Smooth muscle cell (in vitro differentiated cells): ENCODE results near the gene GRIN2C. TPM values are rescaled to one million over a fixed set of nuclear protein-coding genes. Genes with fewer than 3 reads are reported as not detected.

ENCODE experiments used
- DNase-seq: peaks from one replicate; lab custom pipeline; 2025; ENCODE audit not compliant: unreplicated experiment; lab: John Stamatoyannopoulos, UW
- H2AFZ ChIP-seq: fragments of 200-600 bp; sonication (generic); 2 replicates; pipeline ENCODE4 v1.6.0; 2016; ENCODE audit warnings: antibody characterized with exemption, low read depth, mild to moderate bottlenecking
- H3F3A ChIP-seq: fragments of 200-600 bp; sonication (generic); 2 replicates; pipeline ENCODE4 v1.6.0; 2017; ENCODE audit warnings: antibody characterized with exemption, low read depth
- H3K27ac ChIP-seq: fragments of 200-600 bp; sonication (generic); 2 replicates; pipeline ENCODE4 v1.5.1; 2016; ENCODE audit warnings: low read depth, mild to moderate bottlenecking
- H3K27me3 ChIP-seq: fragments of 200-600 bp; sonication (generic); 2 replicates; pipeline ENCODE4 v1.6.1; 2016; ENCODE audit warnings: low read depth, mild to moderate bottlenecking
- H3K36me3 ChIP-seq: fragments of 200-600 bp; sonication (generic); 2 replicates; pipeline ENCODE4 v1.5.1; 2016; ENCODE audit warnings: low read depth
- H3K4me1 ChIP-seq: fragments of 200-600 bp; sonication (generic); 2 replicates; pipeline ENCODE4 v1.5.1; 2016; ENCODE audit warnings: low read depth
- H3K4me2 ChIP-seq: fragments of 200-600 bp; sonication (generic); 2 replicates; pipeline ENCODE4 v1.6.0; 2016; ENCODE audit warnings: mild to moderate bottlenecking
- H3K4me3 ChIP-seq: fragments of 200-600 bp; sonication (generic); 2 replicates; pipeline ENCODE4 v1.5.1; 2016; ENCODE audit warnings: mild to moderate bottlenecking
- H3K79me2 ChIP-seq: fragments of 200-600 bp; sonication (generic); 2 replicates; pipeline ENCODE4 v1.6.0; 2016; ENCODE audit warnings: low read depth, mild to moderate bottlenecking
- H3K9ac ChIP-seq: fragments of 200-600 bp; sonication (generic); 2 replicates; pipeline ENCODE4 v1.6.0; 2016; ENCODE audit warnings: low read depth
- H3K9me3 ChIP-seq: fragments of 200-600 bp; sonication (generic); replicated peaks from 2 replicates; pipeline ENCODE4 v1.5.1; 2016; ENCODE audit warnings: low read depth
- H4K20me1 ChIP-seq: fragments of 200-600 bp; sonication (generic); 2 replicates; pipeline ENCODE4 v1.6.0; 2016; ENCODE audit warnings: low read depth
- WGBS: methylation state at CpG from one replicate; pipeline ENCODE4 v1.1.7; 2016; ENCODE audit warnings: low lambda C conversion rate; 5-methylcytosine and 5-hydroxymethylcytosine counted together
- polyA plus RNA-seq: library from polyadenylated mRNA; unstranded; fragments of >200 nt; fragmentation: Nextera tagmentation; extraction: Ambion mirVana; gene quantifications from 2 replicates; pipeline ENCODE4 v1.2.1, GENCODE V29; 2016
- total RNA-seq: library from RNA; depleted of rRNA; stranded (reverse); fragments of >200 nt; gene quantifications from 2 replicates; pipeline ENCODE4 v1.2.3, GENCODE V29; 2014
- TF ChIP-seq, protein P1 (sequence below): fragments of 200-600 bp; sonication (generic); IDR thresholded peaks from 2 replicates; pipeline ENCODE4 v1.5.1; 2017; ENCODE audit warnings: borderline replicate concordance, mild to moderate bottlenecking, antibody characterized with exemption; ENCODE audit not compliant: insufficient read depth, poor library complexity, severe bottlenecking

GRIN2C gene
- total and polyA plus RNA-seq, 2 experiments from 2014 or later = 0.13 to 0.32 TPM

DNA sequence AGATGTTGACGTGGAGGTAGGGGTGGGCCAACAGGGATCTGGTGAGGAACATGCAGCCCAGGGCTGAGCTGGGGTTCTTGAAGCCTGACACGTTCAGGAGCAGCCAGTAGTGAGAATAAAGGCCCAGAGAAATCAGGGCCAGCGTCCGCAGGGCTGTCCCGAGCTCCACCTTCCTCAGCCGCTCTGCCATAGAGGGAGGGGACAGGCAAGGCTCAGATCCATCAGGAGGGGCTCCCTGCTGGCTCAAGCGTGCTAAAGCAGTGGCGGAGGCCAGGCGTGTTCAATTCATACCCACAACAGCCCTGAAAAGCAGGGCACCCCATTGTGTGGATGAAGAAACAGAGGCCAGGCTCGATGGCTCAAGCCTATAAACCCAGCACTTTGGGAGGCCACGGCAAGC, 21.4 kb upstream of the GRIN2C start:
- TF ChIP-seq, protein P1, sequence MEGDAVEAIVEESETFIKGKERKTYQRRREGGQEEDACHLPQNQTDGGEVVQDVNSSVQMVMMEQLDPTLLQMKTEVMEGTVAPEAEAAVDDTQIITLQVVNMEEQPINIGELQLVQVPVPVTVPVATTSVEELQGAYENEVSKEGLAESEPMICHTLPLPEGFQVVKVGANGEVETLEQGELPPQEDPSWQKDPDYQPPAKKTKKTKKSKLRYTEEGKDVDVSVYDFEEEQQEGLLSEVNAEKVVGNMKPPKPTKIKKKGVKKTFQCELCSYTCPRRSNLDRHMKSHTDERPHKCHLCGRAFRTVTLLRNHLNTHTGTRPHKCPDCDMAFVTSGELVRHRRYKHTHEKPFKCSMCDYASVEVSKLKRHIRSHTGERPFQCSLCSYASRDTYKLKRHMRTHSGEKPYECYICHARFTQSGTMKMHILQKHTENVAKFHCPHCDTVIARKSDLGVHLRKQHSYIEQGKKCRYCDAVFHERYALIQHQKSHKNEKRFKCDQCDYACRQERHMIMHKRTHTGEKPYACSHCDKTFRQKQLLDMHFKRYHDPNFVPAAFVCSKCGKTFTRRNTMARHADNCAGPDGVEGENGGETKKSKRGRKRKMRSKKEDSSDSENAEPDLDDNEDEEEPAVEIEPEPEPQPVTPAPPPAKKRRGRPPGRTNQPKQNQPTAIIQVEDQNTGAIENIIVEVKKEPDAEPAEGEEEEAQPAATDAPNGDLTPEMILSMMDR = no peak
- no peak overlapping the region for H3K4me2 ChIP-seq
- no peaks in the 10 kb centered on the region for H3K79me2 ChIP-seq
- H3K27me3 ChIP-seq = no peaks in the 10 kb centered on the region
- H4K20me1 ChIP-seq = no peaks in the 10 kb centered on the region
- no peaks in the 10 kb centered on the region for H3K4me1 ChIP-seq
- no peak for DNase-seq
- H3K9me3 ChIP-seq = no peaks in the 10 kb centered on the region
- 83% methylated on average over 11 of the region's 11 CpGs for WGBS
- no peaks in the 10 kb centered on the region for H3K36me3 ChIP-seq
- H3F3A ChIP-seq = no peaks in the 10 kb centered on the region
- H2AFZ ChIP-seq = no peak overlapping the region
- H3K4me3 ChIP-seq = no peak overlapping the region
- H3K27ac ChIP-seq = no peak overlapping the region
- no peak overlapping the region for H3K9ac ChIP-seq

DNA sequence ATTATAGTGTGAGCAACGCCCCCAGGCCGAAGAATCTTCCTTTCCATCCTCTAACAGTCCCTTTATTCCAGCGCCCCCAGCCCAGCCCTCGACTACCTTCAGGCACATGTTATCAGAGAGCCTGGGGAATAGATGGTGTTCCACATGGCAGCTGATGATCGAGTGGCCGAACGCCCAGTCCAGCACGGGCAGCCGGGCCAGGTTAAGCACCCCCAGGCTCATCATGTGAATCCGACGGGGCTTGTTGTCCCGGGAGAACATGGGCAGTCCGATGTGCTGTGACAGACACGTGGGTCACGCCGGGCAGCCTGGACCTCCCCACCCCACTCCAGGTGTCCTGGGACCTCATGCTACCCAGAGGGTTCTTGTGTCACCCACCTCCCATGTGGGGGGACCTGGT, 19.6 kb upstream of the GRIN2C start:
- Histone ChIP-seq H3K4me2 (no peak overlapping the region), H3K4me3 (no peak overlapping the region), H3K27ac (no peak overlapping the region), H3K27me3 (no peaks in the 10 kb centered on the region), H3K9ac (no peak overlapping the region), H3K36me3 (no peaks in the 10 kb centered on the region), H3K79me2 (no peaks in the 10 kb centered on the region), H3F3A (no peaks in the 10 kb centered on the region), H3K4me1 (no peaks in the 10 kb centered on the region), H4K20me1 (no peaks in the 10 kb centered on the region), H3K9me3 (no peaks in the 10 kb centered on the region), H2AFZ (no peak overlapping the region)
- 92% methylated on average over 16 of the region's 16 CpGs for WGBS
- no peak for DNase-seq
- TF ChIP-seq, protein P1 = no peak

DNA sequence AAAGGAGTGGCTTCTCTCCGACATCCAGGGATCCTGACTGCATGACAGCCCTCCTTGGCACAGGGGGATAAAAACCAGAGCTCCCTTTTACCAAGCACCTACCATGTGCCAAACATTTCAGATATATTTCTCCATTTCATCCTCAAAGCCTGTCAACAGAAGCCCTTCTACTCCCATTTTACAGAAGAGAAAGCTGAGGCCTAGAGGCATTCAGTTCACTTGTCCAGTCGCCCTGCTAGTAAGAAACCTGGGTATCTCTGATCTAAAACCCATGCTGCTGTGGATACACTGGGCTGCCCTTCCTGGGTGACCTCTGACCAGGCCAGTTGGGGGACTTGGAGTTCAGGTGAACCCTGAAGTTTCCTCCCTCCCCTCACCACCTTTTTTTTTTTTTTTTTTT, 19.0 kb upstream of the GRIN2C start:
- 79% methylated on average over 2 of the region's 2 CpGs for WGBS
- H3K4me2 ChIP-seq = no peak overlapping the region
- H3K4me1 ChIP-seq = peaks cover 6% of the 10 kb centered on the region
- no peaks in the 10 kb centered on the region for H3K27me3 ChIP-seq
- no peaks in the 10 kb centered on the region for H3K36me3 ChIP-seq
- H3F3A ChIP-seq = no peaks in the 10 kb centered on the region
- H3K27ac ChIP-seq = no peak overlapping the region
- no peak overlapping the region for H3K4me3 ChIP-seq
- H3K9me3 ChIP-seq = no peaks in the 10 kb centered on the region
- H3K79me2 ChIP-seq = no peaks in the 10 kb centered on the region
- no peak overlapping the region for H2AFZ ChIP-seq
- no peaks in the 10 kb centered on the region for H4K20me1 ChIP-seq
- H3K9ac ChIP-seq = no peak overlapping the region
- TF ChIP-seq, protein P1 = no peak
- DNase-seq = no peak
